T-helper 22 cell (primary cell): ENCODE data around the gene ANP32E.
"Not testable (repeated sequence)": the region's sequence is repeated elsewhere in the genome, so short reads cannot be mapped to it uniquely, and the experiment has no call there.

Source experiments
- DNase-seq: peaks from one replicate; pipeline ENCODE4 v3.0.0-alpha.2; 2020; ENCODE audit warnings: low read depth

Gene ANP32E

DNA sequence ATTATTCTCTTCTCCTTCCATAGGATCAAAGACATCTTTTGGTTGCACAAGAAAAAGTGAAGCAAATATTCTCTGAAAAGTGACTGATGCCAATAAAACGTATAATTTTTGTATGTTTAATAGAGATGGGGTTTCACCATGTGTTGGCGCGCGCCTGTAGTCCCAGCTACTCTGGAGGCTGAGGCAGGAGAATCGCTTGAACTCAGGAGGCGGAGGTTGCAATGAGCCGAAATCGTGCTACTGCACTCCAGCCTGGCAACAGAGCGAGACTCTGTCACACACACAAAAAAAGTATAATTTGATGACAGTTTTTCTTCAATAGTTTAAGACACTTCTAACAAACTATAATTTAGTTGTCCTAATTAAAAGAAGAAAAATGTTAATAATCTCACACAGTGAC, 23.8 kb downstream of the ANP32E start:
- no peak for DNase-seq

DNA sequence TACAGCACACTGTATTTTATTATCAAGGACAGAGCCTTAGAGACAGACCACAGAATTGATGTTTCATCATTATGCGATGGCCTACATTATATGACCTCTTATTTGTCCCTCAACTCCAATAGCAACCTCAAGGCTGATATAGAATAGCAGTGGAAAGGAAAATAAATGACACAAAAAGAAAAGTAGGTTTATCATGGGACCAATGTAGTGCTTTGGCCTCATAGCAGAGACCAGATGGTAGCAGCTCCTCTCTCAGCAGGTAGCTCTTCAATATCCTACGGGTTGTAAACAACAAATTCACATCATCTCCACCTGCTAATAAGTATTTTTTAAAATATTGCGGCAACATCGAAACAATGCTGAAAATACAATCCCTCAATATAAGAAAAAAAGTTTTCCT, 25.2 kb downstream of the ANP32E start:
- DNase-seq = no peak

DNA sequence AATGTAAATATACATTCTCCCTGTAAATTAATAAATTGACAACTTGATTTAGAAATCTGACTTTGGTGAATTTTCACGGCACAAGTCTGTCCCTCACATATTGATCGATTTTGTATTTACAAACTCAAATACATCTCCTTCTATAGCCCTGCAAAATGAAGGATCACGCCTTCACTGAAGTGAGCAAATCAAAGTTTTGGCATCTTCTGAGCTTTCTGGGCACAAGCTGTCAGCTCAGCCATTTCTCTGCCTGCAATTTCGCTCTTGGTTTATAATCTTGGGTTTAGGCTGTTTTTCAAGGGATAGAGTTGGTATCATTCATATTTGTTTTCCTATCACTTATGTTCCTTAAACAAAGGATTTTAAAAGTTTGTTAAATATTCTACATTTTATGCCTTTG, 25.8 kb downstream of the ANP32E start:
- no peak for DNase-seq

DNA sequence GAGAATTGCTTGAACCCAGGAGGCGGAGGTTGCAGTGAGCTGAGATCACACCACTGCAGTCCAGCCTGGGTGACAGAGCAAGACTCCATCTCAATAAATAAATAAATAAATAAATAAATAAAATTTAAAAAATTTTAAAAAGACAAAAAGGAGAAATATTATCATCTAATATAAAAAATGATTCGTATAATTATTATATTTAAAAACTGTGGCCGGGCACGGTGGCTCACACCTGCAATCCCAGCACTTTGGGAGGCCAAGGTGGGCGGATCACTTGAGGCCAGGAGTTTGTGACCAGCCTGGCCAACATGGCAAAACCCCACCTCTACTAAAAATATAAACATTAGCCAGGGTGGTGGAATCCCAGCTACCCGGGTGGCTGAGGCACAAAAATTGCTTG, 27.5 kb downstream of the ANP32E start:
- not testable (repeated sequence) for DNase-seq

DNA sequence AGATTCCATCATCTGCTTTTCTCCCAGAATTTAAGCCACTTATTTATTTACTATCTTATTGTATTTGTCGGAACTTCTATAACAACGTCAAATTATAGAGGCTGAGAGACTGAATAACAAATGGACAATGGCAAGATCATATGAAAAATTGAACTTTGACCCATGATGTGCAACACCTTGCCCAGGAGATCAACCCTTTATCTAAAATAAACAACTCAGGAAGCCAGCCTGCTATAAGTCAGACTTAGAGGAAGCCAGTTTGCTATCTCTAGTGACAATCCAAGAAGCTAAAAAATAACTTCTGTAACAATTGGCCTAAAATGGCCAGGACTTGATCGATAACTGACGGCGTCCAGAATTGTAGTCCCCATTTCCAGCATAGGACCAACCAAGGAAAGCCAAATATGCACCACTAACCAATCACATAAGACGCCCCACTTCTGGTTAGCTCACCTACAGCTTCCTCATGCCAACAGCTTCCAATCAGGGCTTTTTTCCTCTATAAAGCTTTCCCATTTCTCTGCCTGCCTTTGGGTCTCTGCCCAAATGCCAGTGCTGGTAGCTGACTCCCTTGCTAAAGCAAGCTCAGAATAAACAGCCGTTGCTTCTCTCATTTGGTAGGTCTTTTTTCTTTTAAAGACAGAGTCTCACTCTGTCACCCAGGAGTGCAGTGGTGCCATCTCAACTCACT, 28.5 kb downstream of the ANP32E start:
- DNase-seq = no peak

DNA sequence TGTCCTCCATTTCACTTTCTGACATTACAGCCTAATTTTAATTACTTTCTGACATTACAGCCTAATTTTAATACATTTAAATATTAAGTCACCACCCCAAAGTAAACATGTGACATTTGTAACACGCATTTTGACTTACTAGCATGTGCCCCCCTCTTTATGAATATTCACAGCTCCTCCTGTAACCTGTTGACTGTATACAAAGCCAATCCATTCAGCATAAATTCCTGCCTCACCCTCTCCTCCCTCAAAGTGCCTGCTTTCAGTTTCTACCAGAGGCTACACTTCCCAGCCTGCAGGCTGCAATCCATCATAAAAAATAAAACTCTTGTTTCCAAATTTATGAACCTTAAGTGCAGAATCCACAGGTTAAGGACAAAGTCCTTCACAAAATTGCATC, 39.5 kb downstream of the ANP32E start:
- DNase-seq = no peak

DNA sequence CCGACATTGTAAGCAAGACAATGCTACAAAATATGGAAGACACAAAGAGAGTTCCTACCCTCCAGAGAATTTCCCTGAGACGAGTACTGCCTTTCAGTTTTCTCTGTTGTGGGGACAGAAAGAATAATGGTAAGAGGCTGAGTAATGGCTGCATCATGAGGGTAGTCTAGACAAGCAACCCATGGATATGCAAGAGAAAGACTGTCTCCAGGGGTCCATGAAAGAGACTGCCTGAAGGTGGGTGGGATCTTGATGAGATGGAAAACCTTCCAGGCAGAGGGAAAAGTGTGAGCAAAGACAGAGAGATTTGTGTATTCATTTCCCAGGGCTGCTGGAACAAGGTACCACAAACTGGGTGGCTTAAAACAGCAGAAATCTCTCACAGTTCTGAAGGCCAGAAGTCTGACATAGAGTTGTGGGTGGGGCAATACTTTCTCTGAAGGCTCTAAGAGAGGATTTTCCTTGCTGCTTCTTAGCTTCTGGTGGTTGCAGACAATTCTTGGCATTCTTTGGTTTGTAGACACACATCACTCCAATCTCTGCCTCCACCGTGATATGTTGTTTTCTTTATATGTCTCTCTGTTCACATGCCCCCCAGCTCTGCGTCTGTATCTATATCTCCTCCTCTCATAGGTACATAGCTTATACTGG, 41.4 kb downstream of the ANP32E start:
- DNase-seq = no peak

DNA sequence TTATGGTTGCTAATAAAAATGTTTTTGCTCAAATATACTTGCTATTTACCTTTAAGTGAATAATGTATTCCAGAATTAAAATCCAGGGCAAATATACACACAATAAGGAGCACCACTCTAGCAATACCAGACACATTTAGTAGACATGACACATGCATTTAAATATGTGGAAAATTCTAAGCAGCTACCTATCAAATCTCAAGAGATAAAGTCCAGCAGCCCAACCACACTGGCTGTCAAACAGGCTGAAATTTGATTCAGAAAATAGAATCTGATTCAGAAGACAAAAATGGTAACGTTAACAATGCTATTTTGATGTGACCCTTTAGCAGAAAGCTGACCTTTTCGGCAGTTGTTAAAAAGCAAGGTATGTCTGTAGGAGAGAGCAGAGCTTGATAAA, 43.9 kb downstream of the ANP32E start:
- no peak for DNase-seq

GRCh38 chr1:150187560-150187931, 48.4 kb downstream of the ANP32E start:
- no peak for DNase-seq

DNA sequence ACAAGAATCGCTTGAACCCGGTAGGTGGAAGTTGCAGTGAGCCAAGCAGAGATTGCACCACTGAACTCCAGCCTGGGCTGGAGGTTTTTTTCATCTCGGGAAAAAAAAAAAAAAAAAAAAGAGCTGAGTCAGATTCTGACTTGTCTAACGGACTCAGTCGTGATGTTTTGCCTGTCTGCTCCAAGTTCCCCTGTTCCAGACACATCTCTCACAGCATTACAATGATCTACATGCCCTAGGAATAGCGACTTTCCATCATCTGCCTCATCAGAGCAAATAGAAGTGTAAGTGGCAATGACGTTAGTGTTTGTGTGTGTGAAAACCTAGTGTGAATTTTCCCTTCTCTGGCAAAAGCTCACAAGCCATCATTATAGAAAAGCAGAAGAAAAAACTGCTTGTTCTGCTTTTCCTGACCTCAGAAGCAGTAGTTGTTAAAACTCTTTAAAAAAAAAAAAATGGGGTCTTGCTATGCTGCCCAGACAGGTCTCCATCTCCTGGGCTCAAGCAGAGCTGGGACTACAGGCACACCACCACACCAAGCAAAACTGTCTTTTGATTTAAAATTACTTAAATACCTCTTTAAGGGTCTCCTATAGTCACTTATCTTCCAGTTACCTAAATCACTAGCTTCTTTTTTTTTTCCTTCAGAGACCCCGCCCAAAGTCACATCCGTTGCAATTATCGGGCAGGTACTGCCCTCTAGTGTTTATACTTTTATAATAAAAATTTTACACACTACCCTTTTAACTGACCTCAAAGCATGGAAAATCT, 48.9 kb downstream of the ANP32E start:
- DNase-seq = no peak

- DNase-seq = not testable (repeated sequence)
Measured at GRCh38 chr1:150186438-150186788, 49.5 kb downstream of the ANP32E start.

- DNase-seq = no peak
Measured at GRCh38 chr1:150185481-150185880, 50.4 kb downstream of the ANP32E start.

- no peak for DNase-seq
Measured at GRCh38 chr1:150183061-150183460, 52.9 kb downstream of the ANP32E start.

GRCh38 chr1:150182247-150182646, 53.7 kb downstream of the ANP32E start:
- DNase-seq = no peak

- no peak for DNase-seq
Measured at GRCh38 chr1:150180474-150180873, 55.4 kb downstream of the ANP32E start.

GRCh38 chr1:150179867-150180266, 56.0 kb downstream of the ANP32E start:
- DNase-seq = no peak

GRCh38 chr1:150178548-150178947, 57.4 kb downstream of the ANP32E start:
- no peak for DNase-seq

- no peak for DNase-seq
Measured at GRCh38 chr1:150176593-150176992, 59.3 kb downstream of the ANP32E start.

DNA sequence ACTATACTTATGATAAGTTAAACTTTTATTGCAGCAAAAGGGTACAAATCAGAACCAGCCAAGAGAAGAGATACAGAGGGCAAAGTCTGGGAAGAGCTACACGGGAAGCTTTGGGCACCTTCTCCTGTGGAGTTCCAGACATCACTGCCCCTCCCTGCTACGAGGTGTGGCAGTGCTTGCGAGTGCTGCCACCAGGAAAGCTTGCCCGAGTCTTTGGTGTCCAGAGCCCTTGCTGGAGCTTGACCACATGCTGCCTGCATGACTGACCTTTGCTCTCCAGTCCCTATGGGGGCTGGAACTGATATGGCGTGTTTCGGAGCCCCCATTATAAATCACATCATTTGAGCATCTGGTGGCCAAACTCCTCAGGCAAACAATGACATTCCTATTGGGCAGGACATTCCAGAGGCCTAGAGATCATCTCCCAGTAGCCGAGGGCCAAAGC, 62.7 kb downstream of the ANP32E start:
- DNase-seq = no peak

GRCh38 chr1:150171801-150172200, 64.1 kb downstream of the ANP32E start:
- DNase-seq = no peak

DNA sequence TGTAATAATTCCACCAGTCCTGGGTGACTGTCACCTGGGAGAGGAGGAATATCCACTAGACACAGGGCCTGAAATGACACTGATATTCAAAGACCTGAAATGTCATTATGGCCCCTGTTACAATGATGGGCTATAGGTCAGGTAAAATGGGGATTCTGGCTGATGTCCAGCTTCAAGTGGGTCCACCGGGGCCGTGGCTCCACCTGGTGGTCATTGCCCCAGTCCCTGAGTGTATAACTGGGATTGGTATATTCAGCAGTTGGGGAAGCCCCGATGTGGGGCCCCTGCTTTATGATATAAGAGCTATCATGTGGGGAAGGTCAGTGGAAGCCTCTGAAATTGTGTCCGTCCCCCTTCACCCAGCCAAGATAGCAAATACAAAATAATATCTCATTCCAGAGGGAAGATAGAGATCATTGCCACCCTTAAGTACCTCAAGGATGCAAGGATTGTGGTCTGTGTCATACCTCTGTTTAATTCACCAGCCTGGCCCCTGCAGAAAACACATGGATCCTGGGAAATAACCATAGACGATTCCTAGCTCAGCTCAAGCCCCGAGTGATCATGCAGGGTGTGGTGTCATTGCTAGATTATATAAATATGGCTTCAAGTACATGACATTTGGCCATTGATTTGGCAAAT, 66.8 kb downstream of the ANP32E start:
- DNase-seq = peak; percentile 14
